Thyroid gland (tissue), 4 donors: ENCODE data around the gene SLC25A44. TPM values are rescaled to one million over a fixed set of nuclear protein-coding genes. Genes with fewer than 3 reads are reported as not detected.

Source experiments
- DNase-seq, 2 donors: peaks; one replicate each; pipeline ENCODE4 v3.0.0-alpha.2; 2019
- H3K27ac ChIP-seq, 3 donors: fragments of 200-600 bp; sonication (generic); 1 replicate in 2 of 3; 2 replicates in 1 of 3; pipeline ENCODE4 v1.5.1; 2016 to 2019; ENCODE audit warnings: mild to moderate bottlenecking in 1 of 3, moderate library complexity in 1 of 3
- H3K27me3 ChIP-seq: fragments of 200-600 bp; sonication (generic); one replicate; pipeline ENCODE4 v1.5.1; 2019
- H3K36me3 ChIP-seq, 2 donors: fragments of 200-600 bp; sonication (generic); one replicate each; pipeline ENCODE4 v1.5.1; 2016 to 2019
- H3K4me1 ChIP-seq, 2 donors: fragments of 200-600 bp; sonication (generic); one replicate each; pipeline ENCODE4 v1.5.1; 2017 to 2019
- H3K4me3 ChIP-seq, 3 donors: fragments of 200-600 bp; sonication (generic); replicated peaks in 1 of 3; 1 replicate in 2 of 3; 2 replicates in 1 of 3; pipeline ENCODE4 v1.5.1; 2016; ENCODE audit warnings: mild to moderate bottlenecking in 1 of 3
- H3K9me3 ChIP-seq: fragments of 200-600 bp; sonication (generic); one replicate; pipeline ENCODE4 v1.5.1; 2017
- CTCF ChIP-seq, 6 experiments: fragments of 200-600 bp in 3 of 6; fragments of 450-650 bp in 3 of 6; sonication (generic) in 3 of 6; IDR thresholded peaks; one replicate each; pipeline ENCODE4 v1.5.1; 2016 to 2019; ENCODE audit warnings: antibody characterized with exemption in 6 of 6, mild to moderate bottlenecking in 2 of 6, inconsistent platforms in 1 of 6, moderate library complexity in 1 of 6
- POLR2A ChIP-seq, 2 donors: fragments of 450-650 bp; IDR thresholded peaks; one replicate each; pipeline ENCODE4 v1.6.1; 2017; ENCODE audit warnings: antibody characterized with exemption in 2 of 2, mild to moderate bottlenecking in 2 of 2, moderate library complexity in 1 of 2
- WGBS, 2 donors: methylation state at CpG; one replicate each; pipeline ENCODE4 v1.1.5; 2017; 5-methylcytosine and 5-hydroxymethylcytosine counted together
- intact Hi-C: fragments of 100-400 bp; cut with DNase I; formaldehyde crosslinking; loops from one replicate; pipeline ENCODE4 v1.15.1; 2023
- total RNA-seq, 4 donors: library from RNA; depleted of rRNA; stranded (reverse); fragments of >200 nt; gene quantifications; one replicate each; pipeline ENCODE4 v1.2.3, GENCODE V29; 2016

The SLC25A44 gene
- total RNA-seq, 4 donors from 2014 or later, result 14.5 to 19.7 (median 17.7) TPM

GRCh38 chr1:156162430-156163037 lies 31.4 kb upstream of the SLC25A44 start:
- Histone ChIP-seq H3K27me3 (no peaks in the 10 kb centered on the region), H3K27ac (peak overlapping the region; percentile 58 to 82 (median 68))

GRCh38 chr1:156163712-156164111 lies 30.2 kb upstream of the SLC25A44 start:
- 86 to 96% methylated on average over 1 of the region's 1 CpG for WGBS, 2 donors
- intact Hi-C loops, result no loop called here
- DNase-seq, result no peak
- Histone ChIP-seq H3K36me3 (no peaks in the 10 kb centered on the region), H3K9me3 (no peaks in the 10 kb centered on the region), H3K4me3 (no peak overlapping the region), H3K4me1 (peaks cover 23 to 35% of the 10 kb centered on the region in 2 donors), H3K27ac (no peak overlapping the region), H3K27me3 (no peaks in the 10 kb centered on the region)
- no peak for TF ChIP-seq POLR2A (IDR thresholded peaks at IDR 0.05)
- TF ChIP-seq CTCF (IDR thresholded peaks at IDR 0.05), result no peak

More at GRCh38 chr1:156162430-156163037, 31.4 kb upstream of the SLC25A44 start:
- no peak overlapping the region for H3K4me3 ChIP-seq
- intact Hi-C loops, result no loop called here
- no peaks in the 10 kb centered on the region for H3K9me3 ChIP-seq
- H3K36me3 ChIP-seq, result no peaks in the 10 kb centered on the region
- TF ChIP-seq CTCF (IDR thresholded peaks at IDR 0.05) (no peak), POLR2A (IDR thresholded peaks at IDR 0.05) (no peak)
- DNase-seq, result peak; percentile 89 to 92
- 38% methylated on average over 5 of the region's 5 CpGs for WGBS, 2 donors
- H3K4me1 ChIP-seq, result peaks cover 23 to 43% of the 10 kb centered on the region in 2 donors

- H3K27me3 ChIP-seq, result no peaks in the 10 kb centered on the region
- H3K4me3 ChIP-seq, result no peak overlapping the region
- TF ChIP-seq POLR2A (IDR thresholded peaks at IDR 0.05), result no peak
- no peaks in the 10 kb centered on the region for H3K9me3 ChIP-seq
- H3K36me3 ChIP-seq, result no peaks in the 10 kb centered on the region
- no peak for DNase-seq
- peaks cover 23 to 32% of the 10 kb centered on the region in 2 donors for H3K4me1 ChIP-seq
- H3K27ac ChIP-seq, result no peak overlapping the region
- WGBS, 2 donors, result 82 to 91% methylated on average over 6 of the region's 6 CpGs
- intact Hi-C loops, result no loop called here
Measured at GRCh38 chr1:156164125-156164831, 29.6 kb upstream of the SLC25A44 start.

GRCh38 chr1:156165083-156165482 lies 28.8 kb upstream of the SLC25A44 start:
- Histone ChIP-seq H3K4me1 (peaks cover 18 to 24% of the 10 kb centered on the region in 2 donors), H3K36me3 (no peaks in the 10 kb centered on the region), H3K4me3 (no peak overlapping the region), H3K9me3 (no peaks in the 10 kb centered on the region), H3K27ac (no peak overlapping the region), H3K27me3 (no peaks in the 10 kb centered on the region)
- TF ChIP-seq CTCF (IDR thresholded peaks at IDR 0.05) (no peak), POLR2A (IDR thresholded peaks at IDR 0.05) (no peak)
- DNase-seq, result no peak
- intact Hi-C loops, result no loop called here
- WGBS, 2 donors, result 58 to 74% methylated on average over 2 of the region's 2 CpGs

- H3K36me3 ChIP-seq, result no peaks in the 10 kb centered on the region
- no peak for TF ChIP-seq CTCF (IDR thresholded peaks at IDR 0.05)
- TF ChIP-seq POLR2A (IDR thresholded peaks at IDR 0.05), result no peak
- intact Hi-C loops, result no loop called here
- H3K4me1 ChIP-seq, result peaks cover 8% of the 10 kb centered on the region in 2 donors
- 74 to 77% methylated on average over 5 of the region's 5 CpGs for WGBS, 2 donors
- no peak for DNase-seq
- no peak overlapping the region for H3K27ac ChIP-seq
- no peak overlapping the region for H3K4me3 ChIP-seq
- no peaks in the 10 kb centered on the region for H3K27me3 ChIP-seq
- H3K9me3 ChIP-seq, result no peaks in the 10 kb centered on the region
Measured at GRCh38 chr1:156167536-156167935, 26.4 kb upstream of the SLC25A44 start.
